Astrocyte of the cerebellum (primary cell): ENCODE measurements around the gene PLCG1.

Experiments
- DNase-seq: peaks from one replicate; pipeline ENCODE4 v3.0.0-alpha.2; 2011; ENCODE audit warnings: low read depth
- H3K4me3 ChIP-seq: 2 replicates; pipeline ENCODE4 v1.5.1; 2011; ENCODE audit warnings: mild to moderate bottlenecking, low read depth, low read length, moderate library complexity
- CTCF ChIP-seq: IDR thresholded peaks from 2 replicates; pipeline ENCODE4 v1.5.1; 2012; ENCODE audit warnings: low read length, low read depth, moderate library complexity, mild to moderate bottlenecking; ENCODE audit errors: missing control alignments
- in situ Hi-C: cut with HindIII; loops from 2 replicates; pipeline ENCODE4 v1.10.0; 2017; ENCODE audit warnings: low sequenced_read_pairs

Gene PLCG1

GRCh38 chr20:41175727-41176330 lies 38.5 kb downstream of the PLCG1 start:
- no peak for TF ChIP-seq CTCF
- in situ Hi-C loops: no loop called here
- DNase-seq: no peak

GRCh38 chr20:41176711-41177552 lies 39.6 kb downstream of the PLCG1 start:
- no peak for TF ChIP-seq CTCF
- no peak overlapping the region for H3K4me3 ChIP-seq
- in situ Hi-C loops: no loop called here
- no peak for DNase-seq

More at GRCh38 chr20:41175727-41176330, 38.5 kb downstream of the PLCG1 start:
- H3K4me3 ChIP-seq: no peak overlapping the region

- no peak for TF ChIP-seq CTCF
- peak; percentile 49 for DNase-seq
- in situ Hi-C loops: no loop called here
- no peak overlapping the region for H3K4me3 ChIP-seq
Measured at GRCh38 chr20:41177636-41178035, 40.3 kb downstream of the PLCG1 start.

GRCh38 chr20:41178495-41178894 lies 41.2 kb downstream of the PLCG1 start:
- no peak overlapping the region for H3K4me3 ChIP-seq
- no peak for TF ChIP-seq CTCF
- DNase-seq: no peak
- in situ Hi-C loops: no loop called here

GRCh38 chr20:41178904-41179432 lies 41.6 kb downstream of the PLCG1 start:
- in situ Hi-C loops: no loop called here
- H3K4me3 ChIP-seq: no peak overlapping the region
- peak; percentile 15 for DNase-seq
- no peak for TF ChIP-seq CTCF

GRCh38 chr20:41179961-41180360 lies 42.6 kb downstream of the PLCG1 start:
- in situ Hi-C loops: no loop called here
- no peak overlapping the region for H3K4me3 ChIP-seq
- no peak for DNase-seq
- no peak for TF ChIP-seq CTCF
